Fibroblast of the aortic adventitia (primary cell): ENCODE data around the gene LCP2. TPM values are rescaled to one million over a fixed set of nuclear protein-coding genes. Genes with fewer than 3 reads are reported as not detected.

Source experiments
- DNase-seq: peaks from one replicate; pipeline ENCODE4 v3.0.0-alpha.2; 2010; ENCODE audit warnings: low read depth
- H3K4me3 ChIP-seq: 2 replicates; pipeline ENCODE4 v1.5.1; 2011; ENCODE audit warnings: low read depth, mild to moderate bottlenecking, control low read depth, low read length, moderate library complexity
- total RNA-seq: library from RNA; depleted of rRNA; stranded (reverse); fragments of >200 nt; gene quantifications from 2 replicates; pipeline ENCODE4 v1.2.3, GENCODE V29; 2012; ENCODE audit warnings: low replicate concordance
- TF ChIP-seq, protein P1 (sequence below): IDR thresholded peaks from 2 replicates; pipeline ENCODE4 v1.5.1; 2011; ENCODE audit warnings: mild to moderate bottlenecking, low read length, control low read depth, inconsistent platforms; ENCODE audit not compliant: insufficient read depth

LCP2 gene
- not detected in 2 replicates for total RNA-seq

DNA sequence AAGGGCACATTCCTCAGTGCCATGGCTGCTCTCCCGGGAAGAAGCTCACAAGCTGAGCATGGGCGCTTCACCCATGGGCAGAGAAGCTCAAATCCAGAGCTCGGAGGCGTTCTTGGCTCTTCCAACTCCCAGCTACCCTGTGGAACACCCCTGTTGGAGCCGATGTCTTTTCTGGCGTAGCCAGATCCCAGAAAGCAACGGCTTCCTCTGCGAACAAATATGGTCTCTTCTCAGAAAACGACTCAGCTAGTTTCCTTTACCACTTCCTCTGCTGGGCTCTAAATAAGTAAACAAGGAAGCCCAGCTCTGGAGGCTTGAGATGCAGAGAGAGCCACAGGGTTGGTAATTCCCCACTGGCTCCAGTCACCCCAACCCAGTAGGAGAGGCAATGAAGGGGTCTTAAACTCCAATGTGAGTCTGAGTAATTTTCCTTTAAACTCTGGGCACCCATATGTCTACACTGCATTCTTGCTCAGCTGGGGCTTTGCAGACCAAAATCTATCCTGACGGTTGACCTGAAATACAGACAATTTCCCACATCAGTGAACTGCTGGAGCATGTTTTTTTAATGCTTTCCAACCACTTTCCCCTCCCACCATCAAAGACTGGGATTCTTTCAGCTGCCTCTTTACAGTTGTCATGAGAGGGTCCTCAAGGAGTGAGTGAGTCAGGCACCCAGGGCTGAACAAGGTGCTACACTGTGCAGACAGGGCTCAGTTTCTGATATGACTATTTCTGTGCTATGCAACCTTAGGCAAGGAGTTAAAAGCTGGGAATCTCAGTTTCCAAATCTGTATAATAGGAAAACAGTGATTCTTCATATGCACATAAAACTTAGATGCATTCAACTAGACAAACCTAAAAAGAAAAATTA lies at the start of gene LCP2:
Gene LCP2, minus strand, starts transcription at position 189 of the 874 bp plus-strand sequence. Its CDS starts 166 bp downstream, at position 23.
- no peak for DNase-seq
- TF ChIP-seq, protein P1, sequence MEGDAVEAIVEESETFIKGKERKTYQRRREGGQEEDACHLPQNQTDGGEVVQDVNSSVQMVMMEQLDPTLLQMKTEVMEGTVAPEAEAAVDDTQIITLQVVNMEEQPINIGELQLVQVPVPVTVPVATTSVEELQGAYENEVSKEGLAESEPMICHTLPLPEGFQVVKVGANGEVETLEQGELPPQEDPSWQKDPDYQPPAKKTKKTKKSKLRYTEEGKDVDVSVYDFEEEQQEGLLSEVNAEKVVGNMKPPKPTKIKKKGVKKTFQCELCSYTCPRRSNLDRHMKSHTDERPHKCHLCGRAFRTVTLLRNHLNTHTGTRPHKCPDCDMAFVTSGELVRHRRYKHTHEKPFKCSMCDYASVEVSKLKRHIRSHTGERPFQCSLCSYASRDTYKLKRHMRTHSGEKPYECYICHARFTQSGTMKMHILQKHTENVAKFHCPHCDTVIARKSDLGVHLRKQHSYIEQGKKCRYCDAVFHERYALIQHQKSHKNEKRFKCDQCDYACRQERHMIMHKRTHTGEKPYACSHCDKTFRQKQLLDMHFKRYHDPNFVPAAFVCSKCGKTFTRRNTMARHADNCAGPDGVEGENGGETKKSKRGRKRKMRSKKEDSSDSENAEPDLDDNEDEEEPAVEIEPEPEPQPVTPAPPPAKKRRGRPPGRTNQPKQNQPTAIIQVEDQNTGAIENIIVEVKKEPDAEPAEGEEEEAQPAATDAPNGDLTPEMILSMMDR: no peak
- no peak within 1 kb of the TSS for H3K4me3 ChIP-seq

DNA sequence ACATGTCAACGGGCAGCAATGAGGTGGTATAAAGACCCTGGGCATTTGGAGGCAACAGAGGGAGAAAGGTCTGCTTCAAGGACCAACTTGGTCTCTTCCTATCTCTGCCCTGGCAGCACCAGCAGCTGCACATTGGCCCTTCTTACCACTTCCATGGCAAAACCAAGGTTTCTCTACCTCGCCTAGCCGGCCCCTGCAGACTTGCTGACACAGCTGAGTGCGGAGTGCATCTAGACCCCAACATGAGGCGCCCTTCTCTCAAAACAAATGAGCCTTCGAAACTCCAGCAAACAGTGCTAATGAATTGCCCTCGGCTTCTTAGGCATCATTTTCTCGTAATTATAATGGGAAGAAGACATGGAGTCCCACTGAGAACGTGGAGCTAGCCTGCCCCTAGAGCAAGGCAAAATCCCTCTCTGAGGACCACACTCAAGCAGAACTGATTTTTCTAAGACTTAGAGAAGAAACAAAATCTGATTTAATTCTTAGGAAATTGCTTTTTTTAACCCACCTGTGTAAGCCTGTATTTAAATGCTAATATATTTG lies 49.5 kb upstream of the LCP2 start:
- TF ChIP-seq, protein P1: no peak
- H3K4me3 ChIP-seq: no peak overlapping the region
- no peak for DNase-seq

DNA sequence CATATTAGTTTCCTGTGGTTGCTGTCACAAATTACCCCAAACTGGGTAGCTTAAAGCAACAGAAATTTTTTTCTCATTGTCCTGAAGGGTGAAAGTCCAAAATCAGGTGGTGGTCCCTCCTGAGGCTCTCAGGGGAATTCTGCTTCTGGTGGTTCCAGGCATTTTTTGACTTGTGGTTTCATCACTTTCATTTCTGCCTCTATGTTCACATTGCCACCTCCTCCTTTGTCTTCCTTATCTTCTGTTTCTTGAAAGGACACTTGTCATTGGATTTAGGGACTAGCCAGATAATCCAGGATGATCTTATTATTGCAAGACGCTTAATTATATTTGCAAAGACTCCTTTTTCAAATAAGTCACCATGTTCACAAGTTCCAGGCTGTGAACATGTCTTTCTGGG lies 48.4 kb upstream of the LCP2 start:
- no peak overlapping the region for H3K4me3 ChIP-seq
- TF ChIP-seq, protein P1: no peak
- DNase-seq: no peak

DNA sequence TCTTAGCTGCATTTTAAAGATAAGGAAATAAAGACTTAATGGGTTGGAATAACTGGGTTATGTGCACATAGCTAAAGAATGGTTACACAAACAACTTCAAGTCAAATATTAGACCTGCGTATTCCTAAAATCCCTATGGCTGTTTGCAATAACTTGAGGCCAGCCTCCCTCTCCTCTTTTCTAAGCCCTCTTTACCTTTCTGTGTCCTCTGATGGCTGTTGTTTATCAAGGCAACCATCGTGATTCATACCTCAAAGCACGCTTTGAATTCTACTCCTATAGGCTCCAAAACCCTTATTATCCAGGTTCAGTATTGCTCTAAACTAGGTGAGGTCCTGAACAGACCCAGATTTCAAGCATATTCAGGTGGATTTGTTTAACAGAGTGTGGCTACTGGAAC lies 45.6 kb upstream of the LCP2 start:
- no peak overlapping the region for H3K4me3 ChIP-seq
- no peak for DNase-seq
- TF ChIP-seq, protein P1: no peak

DNA sequence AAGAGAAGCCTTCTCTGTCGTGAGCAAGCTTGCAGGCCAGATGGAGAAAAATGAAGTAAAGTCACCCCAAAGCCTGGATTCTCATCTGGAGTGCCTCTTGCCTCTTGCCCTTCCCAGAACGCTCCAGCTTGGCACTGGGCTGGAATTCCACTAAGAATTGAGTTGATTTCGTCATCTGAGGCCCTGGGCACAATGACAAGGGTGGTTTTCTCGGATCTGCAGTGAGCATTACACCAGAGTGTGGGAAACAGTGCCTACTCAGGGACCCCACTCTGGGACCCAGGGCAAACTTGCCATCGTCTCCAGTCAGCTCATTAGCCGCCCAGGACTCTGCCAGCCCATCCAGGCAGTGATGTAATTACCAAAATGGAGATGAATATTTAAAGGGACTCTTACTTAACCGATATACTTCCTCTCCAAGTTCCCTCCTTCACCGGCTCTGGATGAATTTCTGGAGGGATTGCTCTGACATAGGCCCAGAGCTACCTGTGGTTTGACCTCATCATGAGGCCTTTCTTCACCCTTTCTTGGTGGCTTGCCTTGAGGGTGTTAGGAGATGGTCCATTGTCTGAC lies 44.7 kb upstream of the LCP2 start:
- TF ChIP-seq, protein P1: no peak
- no peak for DNase-seq
- no peak overlapping the region for H3K4me3 ChIP-seq

DNA sequence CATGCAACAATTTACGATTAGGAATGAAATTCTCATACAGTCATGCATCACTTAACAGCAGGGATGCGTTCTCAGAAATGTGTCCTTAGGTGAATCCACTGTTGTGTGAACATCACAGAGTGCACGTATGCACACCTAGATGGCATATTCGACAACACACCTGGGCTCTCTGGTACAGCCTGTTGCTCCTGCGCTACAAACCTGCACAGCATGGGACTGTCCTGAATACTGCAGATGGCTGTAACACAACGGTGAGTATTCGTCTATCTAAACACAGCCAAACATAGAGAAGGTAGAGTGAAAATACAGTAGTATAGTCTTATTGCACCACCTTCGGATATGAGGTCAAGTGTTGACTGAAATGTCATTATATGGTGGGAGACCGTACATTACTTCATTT lies 44.0 kb upstream of the LCP2 start:
- TF ChIP-seq, protein P1: no peak
- DNase-seq: no peak
- H3K4me3 ChIP-seq: no peak overlapping the region
